ENCODE measurements around the gene PSD2.

Gene PSD2

GRCh38 chr5:139760066-139761056 is 35.2 kb upstream of the PSD2 start:
- no peak for TF ChIP-seq CTCF (IDR thresholded peaks at IDR 0.05; ENCODE audit: borderline replicate concordance, insufficient read depth, low read depth, low read length)
- H3K4me3 ChIP-seq (ENCODE audit: low read depth, low read length): no peak overlapping the region

- H3K4me3 ChIP-seq (ENCODE audit: low read depth, low read length): no peak overlapping the region
- no peak for TF ChIP-seq CTCF (IDR thresholded peaks at IDR 0.05; ENCODE audit: borderline replicate concordance, insufficient read depth, low read depth, low read length)
Measured at GRCh38 chr5:139761057-139761450, 34.6 kb upstream of the PSD2 start.

GRCh38 chr5:139761501-139761900 is 34.1 kb upstream of the PSD2 start:
- TF ChIP-seq CTCF (IDR thresholded peaks at IDR 0.05; ENCODE audit: borderline replicate concordance, insufficient read depth, low read depth, low read length): no peak
- H3K4me3 ChIP-seq (ENCODE audit: low read depth, low read length): no peak overlapping the region

- no peak for TF ChIP-seq CTCF (IDR thresholded peaks at IDR 0.05; ENCODE audit: borderline replicate concordance, insufficient read depth, low read depth, low read length)
Measured at GRCh38 chr5:139762615-139763170, 32.9 kb upstream of the PSD2 start.

GRCh38 chr5:139763280-139763929 is 32.2 kb upstream of the PSD2 start:
- no peak overlapping the region for H3K4me3 ChIP-seq (ENCODE audit: low read depth, low read length)
- TF ChIP-seq CTCF (IDR thresholded peaks at IDR 0.05; ENCODE audit: borderline replicate concordance, insufficient read depth, low read depth, low read length): no peak

More at GRCh38 chr5:139762615-139763170, 32.9 kb upstream of the PSD2 start:
- H3K4me3 ChIP-seq (ENCODE audit: low read depth, low read length): no peak overlapping the region

GRCh38 chr5:139763930-139764791 is 31.4 kb upstream of the PSD2 start:
- no peak overlapping the region for H3K4me3 ChIP-seq (ENCODE audit: low read depth, low read length)
- no peak for TF ChIP-seq CTCF (IDR thresholded peaks at IDR 0.05; ENCODE audit: borderline replicate concordance, insufficient read depth, low read depth, low read length)
